WTC11 (cell line): ENCODE measurements around the gene PRKCE. TPM values are rescaled to one million over a fixed set of nuclear protein-coding genes. Genes with fewer than 3 reads are reported as not detected.

Experiments
- ATAC-seq: fragments of 200-7000 bp; cut with Tn5 transposase; 2 replicates; pipeline ENCODE4 v1.10.0; 2021; ENCODE audit warnings: mild to moderate bottlenecking, moderate library complexity
- CTCF ChIA-PET: fragments of 300-600 bp; sonication (Branson Sonifier 250); formaldehyde crosslinking; loops from one replicate; lab custom pipeline; 2021; ENCODE audit warnings: antibody characterized with exemption; lab: Charles Lee
- POLR2A ChIA-PET: fragments of 350-600 bp; sonication (Branson Sonifier 250); formaldehyde crosslinking; loops from one replicate; lab custom pipeline; 2021; ENCODE audit warnings: antibody characterized with exemption; lab: Charles Lee
- DNase-seq: peaks from one replicate; pipeline ENCODE4 v3.0.0; 2021; ENCODE audit warnings: low spot score
- H3K27ac Mint-ChIP-seq: 2 replicates; pipeline ENCODE4 v1.8.0; 2021; ENCODE audit warnings: mixed read lengths
- H3K27me3 Mint-ChIP-seq: 2 replicates; pipeline ENCODE4 v1.8.0; 2021; ENCODE audit warnings: low read depth, mild to moderate bottlenecking, moderate library complexity, mixed read lengths
- H3K36me3 Mint-ChIP-seq: 2 replicates; pipeline ENCODE4 v1.8.0; 2021; ENCODE audit warnings: mixed read lengths
- H3K4me1 Mint-ChIP-seq: 2 replicates; pipeline ENCODE4 v1.8.0; 2022; ENCODE audit warnings: mixed read lengths
- H3K4me3 Mint-ChIP-seq: 2 replicates; pipeline ENCODE4 v1.8.0; 2021; ENCODE audit warnings: mild to moderate bottlenecking, moderate library complexity, mixed read lengths
- H3K9me3 Mint-ChIP-seq: 2 replicates; pipeline ENCODE4 v1.8.0; 2021; ENCODE audit warnings: mixed read lengths
- CREM ChIP-seq: sonication (generic); formaldehyde crosslinking; IDR thresholded peaks from 2 replicates; pipeline ENCODE4 v1.8.1; 2022; ENCODE audit warnings: mild to moderate bottlenecking, missing genetic modification reagents, moderate library complexity
- FOXK1 ChIP-seq: sonication (generic); formaldehyde crosslinking; IDR thresholded peaks from 2 replicates; pipeline ENCODE4 v1.8.0; 2022; ENCODE audit warnings: mild to moderate bottlenecking, moderate library complexity, missing genetic modification reagents
- RORB ChIP-seq: fragments of 250-450 bp; sonication (Bioruptor Pico); IDR thresholded peaks from 2 replicates; pipeline ENCODE4 v1.9.0; 2021; ENCODE audit warnings: mild to moderate bottlenecking
- ZNF121 ChIP-seq: sonication (generic); formaldehyde crosslinking; IDR thresholded peaks from 2 replicates; pipeline ENCODE4 v1.8.0; 2023; ENCODE audit warnings: missing genetic modification reagents
- total RNA-seq: library from RNA; stranded (reverse); gene quantifications from 3 replicates; pipeline ENCODE4 v1.2.3, GENCODE V29; 2021
- TF ChIP-seq, protein P1 (sequence below): sonication (generic); formaldehyde crosslinking; IDR thresholded peaks from 2 replicates; pipeline ENCODE4 v1.8.1; 2023; ENCODE audit warnings: mild to moderate bottlenecking, missing genetic modification reagents, moderate library complexity
- TF ChIP-seq, protein P2 (sequence below): sonication (generic); formaldehyde crosslinking; conservative IDR thresholded peaks from 2 replicates; pipeline ENCODE4 v1.8.1; 2022; ENCODE audit warnings: mild to moderate bottlenecking, missing genetic modification reagents
- TF ChIP-seq, protein P3 (sequence below): sonication (generic); formaldehyde crosslinking; IDR thresholded peaks from 2 replicates; pipeline ENCODE4 v1.8.1; 2022; ENCODE audit warnings: low read depth, mild to moderate bottlenecking, moderate library complexity, missing genetic modification reagents, borderline replicate concordance
- TF ChIP-seq, protein P4 (sequence below): fragments of 200-600 bp; IDR thresholded peaks from 2 replicates; pipeline ENCODE4 v1.8.0; 2022; ENCODE audit warnings: antibody characterized with exemption
- TF ChIP-seq, protein P5 (sequence below): sonication (generic); formaldehyde crosslinking; conservative IDR thresholded peaks from 2 replicates; pipeline ENCODE4 v1.8.1; 2023; ENCODE audit warnings: mild to moderate bottlenecking, low read depth, missing genetic modification reagents, moderate library complexity
- TF ChIP-seq, protein P6 (sequence below): fragments of 250-450 bp; sonication (Bioruptor Pico); IDR thresholded peaks from 2 replicates; pipeline ENCODE4 v1.9.0; 2021; ENCODE audit warnings: moderate library complexity, mild to moderate bottlenecking, inconsistent platforms, borderline replicate concordance
- TF ChIP-seq, protein P7 (sequence below): sonication (generic); formaldehyde crosslinking; IDR thresholded peaks from 2 replicates; pipeline ENCODE4 v1.8.0; 2023; ENCODE audit warnings: missing genetic modification reagents, mild to moderate bottlenecking, borderline replicate concordance

PRKCE gene
- total RNA-seq, 1 experiment from 2014 or later: 5.8 TPM

DNA sequence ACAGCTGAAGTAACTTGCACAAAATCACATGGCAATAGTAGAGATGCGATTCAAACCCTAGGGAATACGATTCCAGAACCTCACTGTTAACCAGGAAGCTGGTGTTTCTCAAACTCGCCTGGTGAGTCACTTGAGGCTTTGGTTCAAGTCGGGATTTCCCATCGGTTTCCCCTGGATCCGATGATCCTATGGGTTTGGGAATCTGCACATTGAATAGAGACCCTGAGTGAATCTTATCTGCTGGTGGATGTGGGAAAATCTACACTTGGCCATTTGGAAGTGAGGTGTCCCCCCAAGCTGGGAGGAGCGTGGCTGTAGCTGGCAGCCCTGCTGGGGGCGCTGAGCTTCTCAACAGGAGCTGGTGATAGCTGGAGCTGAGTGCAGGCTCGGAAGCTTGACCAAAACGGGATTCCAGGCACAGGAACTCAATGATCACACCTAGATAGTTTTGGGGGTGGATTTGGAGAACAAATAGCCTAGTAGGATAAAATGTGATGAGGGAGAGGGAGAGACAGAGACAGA lies 135.4 kb downstream of the PRKCE start (continued):
- TF ChIP-seq, protein P1, sequence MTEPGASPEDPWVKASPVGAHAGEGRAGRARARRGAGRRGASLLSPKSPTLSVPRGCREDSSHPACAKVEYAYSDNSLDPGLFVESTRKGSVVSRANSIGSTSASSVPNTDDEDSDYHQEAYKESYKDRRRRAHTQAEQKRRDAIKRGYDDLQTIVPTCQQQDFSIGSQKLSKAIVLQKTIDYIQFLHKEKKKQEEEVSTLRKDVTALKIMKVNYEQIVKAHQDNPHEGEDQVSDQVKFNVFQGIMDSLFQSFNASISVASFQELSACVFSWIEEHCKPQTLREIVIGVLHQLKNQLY (CRISPR knock-in tag): no peak
- no peak for TF ChIP-seq RORB (CRISPR knock-in tag)
- TF ChIP-seq CREM (CRISPR knock-in tag): no peak
- TF ChIP-seq, protein P2, sequence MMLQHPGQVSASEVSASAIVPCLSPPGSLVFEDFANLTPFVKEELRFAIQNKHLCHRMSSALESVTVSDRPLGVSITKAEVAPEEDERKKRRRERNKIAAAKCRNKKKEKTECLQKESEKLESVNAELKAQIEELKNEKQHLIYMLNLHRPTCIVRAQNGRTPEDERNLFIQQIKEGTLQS (CRISPR knock-in tag): no peak
- TF ChIP-seq, all 79 proteins: peak for 0

DNA sequence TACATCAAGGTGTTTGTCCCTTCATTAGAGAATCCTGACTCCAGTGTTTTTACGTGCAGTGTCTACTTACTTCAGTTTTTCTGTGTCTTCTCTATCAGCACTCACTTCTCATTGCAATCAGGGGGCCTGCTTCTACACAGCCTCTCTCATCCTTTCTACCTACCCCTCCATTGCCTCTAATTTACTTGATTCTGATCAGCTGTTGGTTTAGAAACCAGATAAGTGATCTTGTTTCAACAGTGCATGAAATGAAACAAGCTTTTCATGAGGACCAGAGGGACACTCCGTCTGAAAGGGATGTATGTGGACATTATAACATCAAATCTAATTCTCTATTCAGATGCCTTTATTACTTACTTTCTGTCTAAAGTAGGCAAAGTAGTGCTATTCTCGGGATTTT lies 136.9 kb downstream of the PRKCE start:
- no peak for DNase-seq
- no peak for ATAC-seq
- Mint-ChIP-seq H3K4me1 (peaks cover 5% of the 10 kb centered on the region), H3K4me3 (no peak overlapping the region), H3K27ac (no peak overlapping the region), H3K9me3 (no peaks in the 10 kb centered on the region), H3K36me3 (no peaks in the 10 kb centered on the region), H3K27me3 (no peaks in the 10 kb centered on the region)
- POLR2A ChIA-PET: no interaction called here
- CTCF ChIA-PET: interaction anchor here (1.7 to 2.4 kb wide), 2 partner anchors 10 kb away, joined by 11 to 23 read pairs; no protein-coding TSS in a partner anchor
- TF ChIP-seq, protein P3, sequence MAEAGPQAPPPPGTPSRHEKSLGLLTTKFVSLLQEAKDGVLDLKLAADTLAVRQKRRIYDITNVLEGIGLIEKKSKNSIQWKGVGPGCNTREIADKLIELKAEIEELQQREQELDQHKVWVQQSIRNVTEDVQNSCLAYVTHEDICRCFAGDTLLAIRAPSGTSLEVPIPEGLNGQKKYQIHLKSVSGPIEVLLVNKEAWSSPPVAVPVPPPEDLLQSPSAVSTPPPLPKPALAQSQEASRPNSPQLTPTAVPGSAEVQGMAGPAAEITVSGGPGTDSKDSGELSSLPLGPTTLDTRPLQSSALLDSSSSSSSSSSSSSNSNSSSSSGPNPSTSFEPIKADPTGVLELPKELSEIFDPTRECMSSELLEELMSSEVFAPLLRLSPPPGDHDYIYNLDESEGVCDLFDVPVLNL: no peak
- TF ChIP-seq, protein P4, sequence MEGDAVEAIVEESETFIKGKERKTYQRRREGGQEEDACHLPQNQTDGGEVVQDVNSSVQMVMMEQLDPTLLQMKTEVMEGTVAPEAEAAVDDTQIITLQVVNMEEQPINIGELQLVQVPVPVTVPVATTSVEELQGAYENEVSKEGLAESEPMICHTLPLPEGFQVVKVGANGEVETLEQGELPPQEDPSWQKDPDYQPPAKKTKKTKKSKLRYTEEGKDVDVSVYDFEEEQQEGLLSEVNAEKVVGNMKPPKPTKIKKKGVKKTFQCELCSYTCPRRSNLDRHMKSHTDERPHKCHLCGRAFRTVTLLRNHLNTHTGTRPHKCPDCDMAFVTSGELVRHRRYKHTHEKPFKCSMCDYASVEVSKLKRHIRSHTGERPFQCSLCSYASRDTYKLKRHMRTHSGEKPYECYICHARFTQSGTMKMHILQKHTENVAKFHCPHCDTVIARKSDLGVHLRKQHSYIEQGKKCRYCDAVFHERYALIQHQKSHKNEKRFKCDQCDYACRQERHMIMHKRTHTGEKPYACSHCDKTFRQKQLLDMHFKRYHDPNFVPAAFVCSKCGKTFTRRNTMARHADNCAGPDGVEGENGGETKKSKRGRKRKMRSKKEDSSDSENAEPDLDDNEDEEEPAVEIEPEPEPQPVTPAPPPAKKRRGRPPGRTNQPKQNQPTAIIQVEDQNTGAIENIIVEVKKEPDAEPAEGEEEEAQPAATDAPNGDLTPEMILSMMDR: no peak
- TF ChIP-seq, protein P5, sequence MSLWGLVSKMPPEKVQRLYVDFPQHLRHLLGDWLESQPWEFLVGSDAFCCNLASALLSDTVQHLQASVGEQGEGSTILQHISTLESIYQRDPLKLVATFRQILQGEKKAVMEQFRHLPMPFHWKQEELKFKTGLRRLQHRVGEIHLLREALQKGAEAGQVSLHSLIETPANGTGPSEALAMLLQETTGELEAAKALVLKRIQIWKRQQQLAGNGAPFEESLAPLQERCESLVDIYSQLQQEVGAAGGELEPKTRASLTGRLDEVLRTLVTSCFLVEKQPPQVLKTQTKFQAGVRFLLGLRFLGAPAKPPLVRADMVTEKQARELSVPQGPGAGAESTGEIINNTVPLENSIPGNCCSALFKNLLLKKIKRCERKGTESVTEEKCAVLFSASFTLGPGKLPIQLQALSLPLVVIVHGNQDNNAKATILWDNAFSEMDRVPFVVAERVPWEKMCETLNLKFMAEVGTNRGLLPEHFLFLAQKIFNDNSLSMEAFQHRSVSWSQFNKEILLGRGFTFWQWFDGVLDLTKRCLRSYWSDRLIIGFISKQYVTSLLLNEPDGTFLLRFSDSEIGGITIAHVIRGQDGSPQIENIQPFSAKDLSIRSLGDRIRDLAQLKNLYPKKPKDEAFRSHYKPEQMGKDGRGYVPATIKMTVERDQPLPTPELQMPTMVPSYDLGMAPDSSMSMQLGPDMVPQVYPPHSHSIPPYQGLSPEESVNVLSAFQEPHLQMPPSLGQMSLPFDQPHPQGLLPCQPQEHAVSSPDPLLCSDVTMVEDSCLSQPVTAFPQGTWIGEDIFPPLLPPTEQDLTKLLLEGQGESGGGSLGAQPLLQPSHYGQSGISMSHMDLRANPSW (CRISPR knock-in tag): no peak
- TF ChIP-seq ZNF121 (CRISPR knock-in tag): no peak
- no peak for TF ChIP-seq RORB (CRISPR knock-in tag)
- TF ChIP-seq, protein P6, sequence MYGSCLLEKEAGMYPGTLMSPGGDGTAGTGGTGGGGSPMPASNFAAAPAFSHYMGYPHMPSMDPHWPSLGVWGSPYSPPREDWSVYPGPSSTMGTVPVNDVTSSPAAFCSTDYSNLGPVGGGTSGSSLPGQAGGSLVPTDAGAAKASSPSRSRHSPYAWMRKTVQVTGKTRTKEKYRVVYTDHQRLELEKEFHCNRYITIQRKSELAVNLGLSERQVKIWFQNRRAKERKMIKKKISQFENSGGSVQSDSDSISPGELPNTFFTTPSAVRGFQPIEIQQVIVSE (CRISPR knock-in tag): no peak
- TF ChIP-seq, protein P7, sequence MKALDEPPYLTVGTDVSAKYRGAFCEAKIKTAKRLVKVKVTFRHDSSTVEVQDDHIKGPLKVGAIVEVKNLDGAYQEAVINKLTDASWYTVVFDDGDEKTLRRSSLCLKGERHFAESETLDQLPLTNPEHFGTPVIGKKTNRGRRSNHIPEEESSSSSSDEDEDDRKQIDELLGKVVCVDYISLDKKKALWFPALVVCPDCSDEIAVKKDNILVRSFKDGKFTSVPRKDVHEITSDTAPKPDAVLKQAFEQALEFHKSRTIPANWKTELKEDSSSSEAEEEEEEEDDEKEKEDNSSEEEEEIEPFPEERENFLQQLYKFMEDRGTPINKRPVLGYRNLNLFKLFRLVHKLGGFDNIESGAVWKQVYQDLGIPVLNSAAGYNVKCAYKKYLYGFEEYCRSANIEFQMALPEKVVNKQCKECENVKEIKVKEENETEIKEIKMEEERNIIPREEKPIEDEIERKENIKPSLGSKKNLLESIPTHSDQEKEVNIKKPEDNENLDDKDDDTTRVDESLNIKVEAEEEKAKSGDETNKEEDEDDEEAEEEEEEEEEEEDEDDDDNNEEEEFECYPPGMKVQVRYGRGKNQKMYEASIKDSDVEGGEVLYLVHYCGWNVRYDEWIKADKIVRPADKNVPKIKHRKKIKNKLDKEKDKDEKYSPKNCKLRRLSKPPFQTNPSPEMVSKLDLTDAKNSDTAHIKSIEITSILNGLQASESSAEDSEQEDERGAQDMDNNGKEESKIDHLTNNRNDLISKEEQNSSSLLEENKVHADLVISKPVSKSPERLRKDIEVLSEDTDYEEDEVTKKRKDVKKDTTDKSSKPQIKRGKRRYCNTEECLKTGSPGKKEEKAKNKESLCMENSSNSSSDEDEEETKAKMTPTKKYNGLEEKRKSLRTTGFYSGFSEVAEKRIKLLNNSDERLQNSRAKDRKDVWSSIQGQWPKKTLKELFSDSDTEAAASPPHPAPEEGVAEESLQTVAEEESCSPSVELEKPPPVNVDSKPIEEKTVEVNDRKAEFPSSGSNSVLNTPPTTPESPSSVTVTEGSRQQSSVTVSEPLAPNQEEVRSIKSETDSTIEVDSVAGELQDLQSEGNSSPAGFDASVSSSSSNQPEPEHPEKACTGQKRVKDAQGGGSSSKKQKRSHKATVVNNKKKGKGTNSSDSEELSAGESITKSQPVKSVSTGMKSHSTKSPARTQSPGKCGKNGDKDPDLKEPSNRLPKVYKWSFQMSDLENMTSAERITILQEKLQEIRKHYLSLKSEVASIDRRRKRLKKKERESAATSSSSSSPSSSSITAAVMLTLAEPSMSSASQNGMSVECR: no peak
- TF ChIP-seq FOXK1: no peak
